WTC11 (cell line): ENCODE measurements around the gene TMEM229B.

Source experiments
- CREB1 ChIP-seq: sonication (generic); formaldehyde crosslinking; IDR thresholded peaks from 2 replicates; pipeline ENCODE4 v1.8.0; 2023; ENCODE audit warnings: mild to moderate bottlenecking, missing genetic modification reagents
- ESRRA ChIP-seq: sonication (generic); formaldehyde crosslinking; IDR thresholded peaks from 2 replicates; pipeline ENCODE4 v1.8.1; 2022; ENCODE audit warnings: mild to moderate bottlenecking, missing genetic modification reagents, borderline replicate concordance
- IRF2 ChIP-seq: sonication (generic); formaldehyde crosslinking; IDR thresholded peaks from 2 replicates; pipeline ENCODE4 v1.8.0; 2022; ENCODE audit warnings: low read depth, missing genetic modification reagents, borderline replicate concordance
- SMAD4 ChIP-seq: sonication (generic); formaldehyde crosslinking; IDR thresholded peaks from 2 replicates; pipeline ENCODE4 v1.8.0; 2022; ENCODE audit warnings: mild to moderate bottlenecking, missing genetic modification reagents
- SP1 ChIP-seq: sonication (generic); formaldehyde crosslinking; conservative IDR thresholded peaks from 2 replicates; pipeline ENCODE4 v1.8.1; 2022; ENCODE audit warnings: missing genetic modification reagents
- ZNF232 ChIP-seq: sonication (generic); formaldehyde crosslinking; IDR thresholded peaks from 2 replicates; pipeline ENCODE4 v1.8.0; 2022; ENCODE audit warnings: mild to moderate bottlenecking, missing genetic modification reagents
- TF ChIP-seq, protein P1 (sequence below): sonication (generic); formaldehyde crosslinking; IDR thresholded peaks from 2 replicates; pipeline ENCODE4 v1.8.1; 2022; ENCODE audit warnings: missing genetic modification reagents, borderline replicate concordance
- TF ChIP-seq, protein P2 (sequence below): fragments of 250-450 bp; sonication (Bioruptor Pico); IDR thresholded peaks from 2 replicates; pipeline ENCODE4 v2.1.2; 2022; ENCODE audit warnings: mild to moderate bottlenecking, moderate library complexity
- TF ChIP-seq, protein P3 (sequence below): sonication (generic); formaldehyde crosslinking; IDR thresholded peaks from 2 replicates; pipeline ENCODE4 v1.8.1; 2023; ENCODE audit warnings: mild to moderate bottlenecking, missing genetic modification reagents, moderate library complexity
- TF ChIP-seq, protein P4 (sequence below): sonication (generic); formaldehyde crosslinking; conservative IDR thresholded peaks from 2 replicates; pipeline ENCODE4 v1.8.1; 2022; ENCODE audit warnings: mild to moderate bottlenecking, missing genetic modification reagents
- TF ChIP-seq, protein P5 (sequence below): sonication (generic); formaldehyde crosslinking; IDR thresholded peaks from 2 replicates; pipeline ENCODE4 v1.8.1; 2023; ENCODE audit warnings: mild to moderate bottlenecking, missing genetic modification reagents, moderate library complexity

DNA sequence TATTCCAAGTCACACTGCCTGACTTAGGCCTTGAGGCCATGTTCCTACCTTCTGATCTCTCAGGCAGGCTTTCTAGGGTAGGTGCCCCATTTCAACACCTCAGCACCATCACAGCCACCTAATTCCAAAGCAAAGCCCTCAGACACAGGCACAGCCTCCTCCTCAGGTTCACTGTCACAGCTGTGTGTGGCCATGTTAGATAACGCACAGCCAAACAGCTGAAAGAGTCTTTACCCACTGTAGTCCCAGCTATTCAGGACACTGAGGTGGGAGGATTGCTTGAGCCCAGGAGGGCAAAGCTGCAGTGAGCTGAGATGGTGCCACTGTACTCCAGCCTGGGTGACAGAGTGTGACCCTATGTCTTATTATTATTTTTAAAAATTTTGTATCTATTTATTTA lies 7.3 kb upstream of the TMEM229B start:
- TF ChIP-seq, protein P1, sequence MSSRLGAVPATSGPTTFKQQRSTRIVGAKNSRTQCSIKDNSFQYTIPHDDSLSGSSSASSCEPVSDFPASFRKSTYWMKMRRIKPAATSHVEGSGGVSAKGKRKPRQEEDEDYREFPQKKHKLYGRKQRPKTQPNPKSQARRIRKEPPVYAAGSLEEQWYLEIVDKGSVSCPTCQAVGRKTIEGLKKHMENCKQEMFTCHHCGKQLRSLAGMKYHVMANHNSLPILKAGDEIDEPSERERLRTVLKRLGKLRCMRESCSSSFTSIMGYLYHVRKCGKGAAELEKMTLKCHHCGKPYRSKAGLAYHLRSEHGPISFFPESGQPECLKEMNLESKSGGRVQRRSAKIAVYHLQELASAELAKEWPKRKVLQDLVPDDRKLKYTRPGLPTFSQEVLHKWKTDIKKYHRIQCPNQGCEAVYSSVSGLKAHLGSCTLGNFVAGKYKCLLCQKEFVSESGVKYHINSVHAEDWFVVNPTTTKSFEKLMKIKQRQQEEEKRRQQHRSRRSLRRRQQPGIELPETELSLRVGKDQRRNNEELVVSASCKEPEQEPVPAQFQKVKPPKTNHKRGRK (CRISPR knock-in tag): no peak
- TF ChIP-seq SMAD4 (CRISPR knock-in tag) (no peak), ESRRA (CRISPR knock-in tag) (no peak), ZNF232 (CRISPR knock-in tag) (no peak), CREB1 (CRISPR knock-in tag) (no peak), SP1 (no peak), IRF2 (CRISPR knock-in tag) (no peak)
- TF ChIP-seq, protein P2, sequence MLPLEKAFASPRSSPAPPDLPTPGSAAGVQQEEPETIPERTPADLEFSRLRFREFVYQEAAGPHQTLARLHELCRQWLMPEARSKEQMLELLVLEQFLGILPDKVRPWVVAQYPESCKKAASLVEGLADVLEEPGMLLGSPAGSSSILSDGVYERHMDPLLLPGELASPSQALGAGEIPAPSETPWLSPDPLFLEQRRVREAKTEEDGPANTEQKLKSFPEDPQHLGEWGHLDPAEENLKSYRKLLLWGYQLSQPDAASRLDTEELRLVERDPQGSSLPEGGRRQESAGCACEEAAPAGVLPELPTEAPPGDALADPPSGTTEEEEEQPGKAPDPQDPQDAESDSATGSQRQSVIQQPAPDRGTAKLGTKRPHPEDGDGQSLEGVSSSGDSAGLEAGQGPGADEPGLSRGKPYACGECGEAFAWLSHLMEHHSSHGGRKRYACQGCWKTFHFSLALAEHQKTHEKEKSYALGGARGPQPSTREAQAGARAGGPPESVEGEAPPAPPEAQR (CRISPR knock-in tag): no peak
- TF ChIP-seq, protein P3, sequence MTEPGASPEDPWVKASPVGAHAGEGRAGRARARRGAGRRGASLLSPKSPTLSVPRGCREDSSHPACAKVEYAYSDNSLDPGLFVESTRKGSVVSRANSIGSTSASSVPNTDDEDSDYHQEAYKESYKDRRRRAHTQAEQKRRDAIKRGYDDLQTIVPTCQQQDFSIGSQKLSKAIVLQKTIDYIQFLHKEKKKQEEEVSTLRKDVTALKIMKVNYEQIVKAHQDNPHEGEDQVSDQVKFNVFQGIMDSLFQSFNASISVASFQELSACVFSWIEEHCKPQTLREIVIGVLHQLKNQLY (CRISPR knock-in tag): no peak
- TF ChIP-seq, protein P4, sequence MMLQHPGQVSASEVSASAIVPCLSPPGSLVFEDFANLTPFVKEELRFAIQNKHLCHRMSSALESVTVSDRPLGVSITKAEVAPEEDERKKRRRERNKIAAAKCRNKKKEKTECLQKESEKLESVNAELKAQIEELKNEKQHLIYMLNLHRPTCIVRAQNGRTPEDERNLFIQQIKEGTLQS: no peak
- TF ChIP-seq, protein P5, sequence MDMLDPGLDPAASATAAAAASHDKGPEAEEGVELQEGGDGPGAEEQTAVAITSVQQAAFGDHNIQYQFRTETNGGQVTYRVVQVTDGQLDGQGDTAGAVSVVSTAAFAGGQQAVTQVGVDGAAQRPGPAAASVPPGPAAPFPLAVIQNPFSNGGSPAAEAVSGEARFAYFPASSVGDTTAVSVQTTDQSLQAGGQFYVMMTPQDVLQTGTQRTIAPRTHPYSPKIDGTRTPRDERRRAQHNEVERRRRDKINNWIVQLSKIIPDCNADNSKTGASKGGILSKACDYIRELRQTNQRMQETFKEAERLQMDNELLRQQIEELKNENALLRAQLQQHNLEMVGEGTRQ (CRISPR knock-in tag): no peak
